ENCODE measurements around the gene KCNT2. TPM values are rescaled to one million over a fixed set of nuclear protein-coding genes. Genes with fewer than 3 reads are reported as not detected.
A peak's percentile ranks its signal among the peaks of the same experiment; 100 is the strongest.

Gene KCNT2
- total and polyA plus RNA-seq, 8 donors: 2.7 to 6.8 (median 5.1) TPM

- H3K4me3 ChIP-seq: no peak overlapping the region
- no peaks in the 10 kb centered on the region for H3K36me3 ChIP-seq
- DNase-seq (no peak), ATAC-seq (no peak)
- H3K27me3 ChIP-seq: no peaks in the 10 kb centered on the region
- H3K4me1 ChIP-seq: no peaks in the 10 kb centered on the region
- intact Hi-C loops (cut with DNase I): no loop called here
- H3K27ac ChIP-seq: peak overlapping the region in 1 of 2 donors; percentile 55
- H3K9me3 ChIP-seq: no peaks in the 10 kb centered on the region
- TF ChIP-seq, protein P1, sequence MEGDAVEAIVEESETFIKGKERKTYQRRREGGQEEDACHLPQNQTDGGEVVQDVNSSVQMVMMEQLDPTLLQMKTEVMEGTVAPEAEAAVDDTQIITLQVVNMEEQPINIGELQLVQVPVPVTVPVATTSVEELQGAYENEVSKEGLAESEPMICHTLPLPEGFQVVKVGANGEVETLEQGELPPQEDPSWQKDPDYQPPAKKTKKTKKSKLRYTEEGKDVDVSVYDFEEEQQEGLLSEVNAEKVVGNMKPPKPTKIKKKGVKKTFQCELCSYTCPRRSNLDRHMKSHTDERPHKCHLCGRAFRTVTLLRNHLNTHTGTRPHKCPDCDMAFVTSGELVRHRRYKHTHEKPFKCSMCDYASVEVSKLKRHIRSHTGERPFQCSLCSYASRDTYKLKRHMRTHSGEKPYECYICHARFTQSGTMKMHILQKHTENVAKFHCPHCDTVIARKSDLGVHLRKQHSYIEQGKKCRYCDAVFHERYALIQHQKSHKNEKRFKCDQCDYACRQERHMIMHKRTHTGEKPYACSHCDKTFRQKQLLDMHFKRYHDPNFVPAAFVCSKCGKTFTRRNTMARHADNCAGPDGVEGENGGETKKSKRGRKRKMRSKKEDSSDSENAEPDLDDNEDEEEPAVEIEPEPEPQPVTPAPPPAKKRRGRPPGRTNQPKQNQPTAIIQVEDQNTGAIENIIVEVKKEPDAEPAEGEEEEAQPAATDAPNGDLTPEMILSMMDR (IDR thresholded peaks at IDR 0.05): no peak
These were observed 206.8 kb downstream of the KCNT2 start for GRCh38 chr1:196401452-196401833.

DNA sequence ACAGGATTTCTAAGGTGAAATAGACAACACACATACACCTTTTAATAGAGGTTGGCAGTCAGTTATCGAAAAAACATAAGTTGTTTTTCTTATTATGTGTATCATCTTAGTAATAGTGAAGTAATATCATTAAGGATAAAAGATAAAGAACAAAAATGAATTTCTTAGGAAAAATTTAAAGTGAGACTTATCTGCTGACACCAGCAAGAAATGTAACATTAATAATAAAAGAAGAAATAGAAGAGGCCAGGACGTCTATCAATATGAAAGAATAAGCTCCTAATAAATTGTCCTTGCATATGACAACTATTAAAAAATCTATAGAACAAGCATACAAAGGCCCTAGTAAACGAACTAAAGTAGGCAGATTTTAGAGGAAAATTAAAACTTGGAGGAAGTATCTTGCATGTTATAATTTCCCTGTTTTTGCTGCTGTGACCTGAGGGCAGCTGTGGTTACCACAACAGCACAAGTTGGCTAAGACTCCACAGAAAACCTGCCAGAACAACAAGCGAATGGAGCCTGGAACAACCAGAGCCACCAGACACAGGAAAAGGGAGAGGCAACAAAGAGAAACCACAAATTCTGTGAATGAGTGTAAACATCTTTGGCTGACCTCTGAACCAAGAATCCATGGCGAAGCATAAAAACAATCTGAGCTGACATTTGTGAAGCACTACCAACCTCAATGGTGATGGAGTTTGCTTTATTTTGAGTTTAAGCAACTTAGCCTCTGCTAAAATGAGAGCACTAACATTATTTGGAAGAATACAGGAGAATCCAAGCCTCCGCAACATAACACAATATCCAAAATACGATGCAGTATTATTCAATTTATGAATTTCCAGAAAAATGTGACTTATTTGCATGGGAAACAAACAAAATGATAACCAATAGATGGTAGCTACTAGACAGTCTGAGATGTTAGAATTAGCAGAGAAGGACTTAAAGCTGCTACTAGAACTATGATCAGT lies 207.5 kb downstream of the KCNT2 start:
- intact Hi-C loops (cut with DNase I): no loop called here
- Histone ChIP-seq H3K36me3 (no peaks in the 10 kb centered on the region), H3K4me1 (no peaks in the 10 kb centered on the region), H3K27me3 (no peaks in the 10 kb centered on the region), H3K27ac (peak overlapping the region in 1 of 2 donors; percentile 55), H3K4me3 (no peak overlapping the region), H3K9me3 (no peaks in the 10 kb centered on the region)
- DNase-seq: peak in 1 of 4 donors; percentile 36
- peak; percentile 74 for ATAC-seq
- TF ChIP-seq, protein P1 (IDR thresholded peaks at IDR 0.05): no peak

- no peak for ATAC-seq
These were observed 208.5 kb downstream of the KCNT2 start for GRCh38 chr1:196399713-196400112.

DNA sequence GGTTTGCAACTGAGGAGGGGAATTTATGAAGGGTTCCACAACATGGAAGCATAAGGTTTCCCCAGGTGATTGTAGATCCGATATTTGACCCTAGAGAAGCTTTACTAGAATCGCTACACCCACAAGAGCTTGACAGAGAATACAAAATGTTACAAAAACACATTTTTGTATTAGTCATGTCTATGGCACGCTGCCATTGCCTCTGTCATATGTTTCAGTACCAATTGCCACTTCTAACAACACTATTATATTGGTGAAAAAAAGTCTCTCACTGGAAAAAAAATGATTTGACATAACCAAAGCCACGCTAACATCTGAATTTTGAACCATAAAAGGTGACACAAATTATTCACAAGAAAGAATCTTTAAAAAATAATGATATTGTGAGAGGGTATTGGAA lies 214.5 kb downstream of the KCNT2 start:
- Histone ChIP-seq H3K27ac (no peak overlapping the region), H3K4me3 (no peak overlapping the region), H3K9me3 (no peaks in the 10 kb centered on the region), H3K36me3 (no peaks in the 10 kb centered on the region), H3K27me3 (no peaks in the 10 kb centered on the region), H3K4me1 (no peaks in the 10 kb centered on the region)
- DNase-seq (no peak), ATAC-seq (no peak)
- TF ChIP-seq, protein P1 (IDR thresholded peaks at IDR 0.05): no peak
- intact Hi-C loops (cut with DNase I): no loop called here

More at GRCh38 chr1:196399713-196400112, 208.5 kb downstream of the KCNT2 start:
- Histone ChIP-seq H3K27ac (no peak overlapping the region), H3K36me3 (no peaks in the 10 kb centered on the region), H3K27me3 (no peaks in the 10 kb centered on the region), H3K4me3 (no peak overlapping the region), H3K9me3 (no peaks in the 10 kb centered on the region), H3K4me1 (no peaks in the 10 kb centered on the region)
- intact Hi-C loops (cut with DNase I): no loop called here
- no peak for DNase-seq
- TF ChIP-seq, protein P1 (IDR thresholded peaks at IDR 0.05): no peak

- H3K27ac ChIP-seq: no peak overlapping the region
- DNase-seq: no peak
These were observed 215.0 kb downstream of the KCNT2 start for GRCh38 chr1:196393282-196393681.

More at GRCh38 chr1:196393282-196393681, 215.0 kb downstream of the KCNT2 start:
- no peak for ATAC-seq
- intact Hi-C loops (cut with DNase I): no loop called here
- Histone ChIP-seq H3K36me3 (no peaks in the 10 kb centered on the region), H3K27me3 (no peaks in the 10 kb centered on the region), H3K9me3 (no peaks in the 10 kb centered on the region), H3K4me3 (no peak overlapping the region), H3K4me1 (no peaks in the 10 kb centered on the region)
- TF ChIP-seq, protein P1 (IDR thresholded peaks at IDR 0.05): no peak

All from left lung (tissue), 10 donors.